Inferior parietal cortex (tissue), 1 donor: ENCODE data around the gene TMEFF1.
A peak's percentile ranks its signal among the peaks of the same experiment; 100 is the strongest.

Experiments used
- DNase-seq: peaks from one replicate; pipeline ENCODE4 v3.0.0-alpha.2; 2016; ENCODE audit errors: extremely low spot score

Gene TMEFF1

GRCh38 chr9:100575765-100576386 is 102.9 kb downstream of the TMEFF1 start:
- DNase-seq = no peak

GRCh38 chr9:100577776-100578448 is 105.0 kb downstream of the TMEFF1 start, which contains the start of gene CAVIN4:
Gene CAVIN4, plus strand, starts transcription at chr9:100578079. Its CDS starts 65 bp downstream, at chr9:100578144.
- peak; percentile 2 for DNase-seq

GRCh38 chr9:100578610-100579009 is 105.7 kb downstream of the TMEFF1 start:
- DNase-seq = peak; percentile 5

GRCh38 chr9:100579665-100580064 is 106.7 kb downstream of the TMEFF1 start:
- no peak for DNase-seq

GRCh38 chr9:100580257-100580656 is 107.3 kb downstream of the TMEFF1 start:
- no peak for DNase-seq

- DNase-seq = no peak
These were observed 108.1 kb downstream of the TMEFF1 start for GRCh38 chr9:100581081-100581480.

GRCh38 chr9:100581661-100582060 is 108.7 kb downstream of the TMEFF1 start:
- no peak for DNase-seq

- no peak for DNase-seq
These were observed 110.3 kb downstream of the TMEFF1 start for GRCh38 chr9:100583014-100583802.

GRCh38 chr9:100584951-100585350 is 112.0 kb downstream of the TMEFF1 start:
- DNase-seq = no peak

- DNase-seq = no peak
These were observed 113.1 kb downstream of the TMEFF1 start for GRCh38 chr9:100586093-100586492.

GRCh38 chr9:100587375-100587774 is 114.4 kb downstream of the TMEFF1 start:
- DNase-seq = no peak

- DNase-seq = no peak
These were observed 116.6 kb downstream of the TMEFF1 start for GRCh38 chr9:100589582-100589981.

- no peak for DNase-seq
These were observed 117.5 kb downstream of the TMEFF1 start for GRCh38 chr9:100590481-100590880.

GRCh38 chr9:100591139-100591538 is 118.2 kb downstream of the TMEFF1 start:
- DNase-seq = no peak

GRCh38 chr9:100591639-100592412 is 118.9 kb downstream of the TMEFF1 start:
- no peak for DNase-seq

GRCh38 chr9:100595391-100596199 is 122.6 kb downstream of the TMEFF1 start:
- DNase-seq = peak; percentile 96

- no peak for DNase-seq
These were observed 124.3 kb downstream of the TMEFF1 start for GRCh38 chr9:100597236-100597635.

GRCh38 chr9:100598641-100599145 is 125.7 kb downstream of the TMEFF1 start:
- peak; percentile 85 for DNase-seq

GRCh38 chr9:100600521-100601079 is 127.7 kb downstream of the TMEFF1 start:
- DNase-seq = no peak

- peak; percentile 70 for DNase-seq
These were observed 128.3 kb downstream of the TMEFF1 start for GRCh38 chr9:100601216-100601615.
